ENCODE data around the gene EMP3. TPM values are rescaled to one million over a fixed set of nuclear protein-coding genes. Genes with fewer than 3 reads are reported as not detected.
"Not testable (repeated sequence)": the region's sequence is repeated elsewhere in the genome, so short reads cannot be mapped to it uniquely, and the experiment has no call there.

The EMP3 gene
- total and polyA plus RNA-seq, 2 of the 4 experiments (the other 2 are of a cell fraction): 147 to 632 TPM

DNA sequence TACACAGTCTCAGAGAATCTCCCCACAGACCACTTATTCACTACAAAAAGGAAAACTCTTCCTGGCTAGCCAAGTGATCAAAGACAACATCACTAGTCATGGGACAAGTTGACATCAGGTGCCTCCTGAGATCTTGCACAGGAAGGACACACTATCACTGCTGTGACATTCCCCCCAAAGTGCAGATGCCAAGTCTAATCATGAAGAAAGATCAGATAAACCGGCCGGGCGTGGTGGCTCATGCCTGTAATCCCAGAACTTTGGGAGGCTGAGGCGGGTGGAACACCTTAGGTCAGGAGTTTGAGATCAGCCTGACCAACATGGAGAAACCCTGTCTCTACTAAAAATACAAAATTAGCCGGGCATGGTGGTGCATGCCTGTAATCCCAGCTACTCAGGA, 15.6 kb upstream of the EMP3 start:
- H3K27ac ChIP-seq (ENCODE audit: insufficient read depth, low read length); H3K14ac ChIP-seq (replicated peaks; ENCODE audit: low read depth, low read length); H3K9me1 ChIP-seq (ENCODE audit: insufficient read depth, low read length); H3K4me1 ChIP-seq (ENCODE audit: control insufficient read depth, insufficient read depth, low read length); dilution Hi-C loops (cut with HindIII; ENCODE audit: low sequenced_read_pairs, unreplicated experiment); H3K27me3 ChIP-seq (ENCODE audit: control insufficient read depth, insufficient read depth, low read length); CTCF ChIA-PET; H3K9me3 ChIP-seq (ENCODE audit: control insufficient read depth, insufficient read depth, low read length); H2BK15ac ChIP-seq (ENCODE audit: low read depth, low read length); BruUV-seq (replicated peaks); H3K4ac ChIP-seq (ENCODE audit: low read depth, low read length); H2AK9ac ChIP-seq (replicated peaks; ENCODE audit: low read depth, low read length, poor library complexity); H2AFZ ChIP-seq (replicated peaks; ENCODE audit: low read length, poor library complexity); H3K79me1 ChIP-seq (ENCODE audit: low read depth in 1 of 2, low read length in 2 of 2); H4K8ac ChIP-seq (ENCODE audit: low read depth in 2 of 2, low read length in 2 of 2); H2AK5ac ChIP-seq (ENCODE audit: low read depth, low read length); H3K4me2 ChIP-seq (ENCODE audit: low read depth, low read length); H2BK20ac ChIP-seq (ENCODE audit: low read depth, low read length); H3K9ac ChIP-seq (ENCODE audit: low read depth, low read length); POLR2A ChIA-PET (ENCODE audit: unreplicated experiment); H3K18ac ChIP-seq (ENCODE audit: low read depth, low read length); H3K23ac ChIP-seq (ENCODE audit: low read depth, low read length); H2BK120ac ChIP-seq (ENCODE audit: low read depth, low read length); DNase-seq; H3K56ac ChIP-seq (ENCODE audit: extremely low read depth, insufficient read depth, low read length); H3K36me3 ChIP-seq (ENCODE audit: control insufficient read depth, insufficient read depth, low read length); in situ Hi-C loops (cut with MboI; ENCODE audit: low sequenced_read_pairs); intact Hi-C loops (cut with micrococcal nuclease); H4K5ac ChIP-seq (ENCODE audit: low read depth, low read length); H4K91ac ChIP-seq (ENCODE audit: insufficient read depth, low read depth, low read length); H4K20me1 ChIP-seq (ENCODE audit: insufficient read depth, low read length); H2BK5ac ChIP-seq (ENCODE audit: low read depth, low read length, poor library complexity, severe bottlenecking); ATAC-seq (ENCODE audit: low read depth); H3K4me3 ChIP-seq (ENCODE audit: insufficient read depth, low read depth, low read length): not testable (repeated sequence)
- no CpG with 5 or more reads among the region's 5 CpGs for WGBS, 2 experiments (ENCODE audit: extremely low coverage in 2 of 2, insufficient read length in 1 of 2)

All from IMR-90 (cell line).